Spleen (tissue), 11 donors: Measurements from ENCODE around the gene RAD51D. TPM values are rescaled to one million over a fixed set of nuclear protein-coding genes. Genes with fewer than 3 reads are reported as not detected.
A peak's percentile ranks its signal among the peaks of the same experiment; 100 is the strongest.
"Not testable (repeated sequence)": the region's sequence is repeated elsewhere in the genome, so short reads cannot be mapped to it uniquely, and the experiment has no call there.

ENCODE experiments used
- DNase-seq: peaks from one replicate; pipeline ENCODE4 v3.0.0-alpha.2; 2020
- H3K27ac ChIP-seq, 8 donors: fragments of 200-600 bp; sonication (generic) in 7 of 8; 1 replicate in 4 of 8; 2 replicates in 4 of 8; pipeline versions ENCODE4 v1.5.0 to v1.8.0; 2016 to 2021; ENCODE audit warnings: inconsistent platforms in 4 of 8, mild to moderate bottlenecking in 4 of 8, moderate library complexity in 1 of 8
- H3K27me3 ChIP-seq, 7 donors: fragments of 200-600 bp; sonication (generic) in 6 of 7; replicated peaks in 1 of 7; 1 replicate in 4 of 7; 2 replicates in 3 of 7; pipeline versions ENCODE4 v1.5.0 to v1.8.0; 2016 to 2021; ENCODE audit warnings: inconsistent platforms in 3 of 7, mild to moderate bottlenecking in 1 of 7
- H3K36me3 ChIP-seq, 6 donors: fragments of 200-600 bp; sonication (generic) in 5 of 6; 1 replicate in 4 of 6; 2 replicates in 2 of 6; pipeline versions ENCODE4 v1.5.0 to v1.8.0; 2016 to 2021; ENCODE audit warnings: inconsistent platforms in 2 of 6
- H3K4me1 ChIP-seq, 6 donors: fragments of 200-600 bp; sonication (generic) in 5 of 6; 1 replicate in 3 of 6; 2 replicates in 3 of 6; pipeline versions ENCODE4 v1.5.0 to v1.8.0; 2016 to 2021; ENCODE audit warnings: inconsistent platforms in 3 of 6
- H3K4me3 ChIP-seq, 8 donors: fragments of 200-600 bp; sonication (generic) in 7 of 8; 1 replicate in 4 of 8; 2 replicates in 4 of 8; pipeline versions ENCODE4 v1.5.0 to v1.8.0; 2016 to 2021; ENCODE audit warnings: inconsistent platforms in 4 of 8, mild to moderate bottlenecking in 4 of 8, moderate library complexity in 2 of 8
- H3K9me3 ChIP-seq, 8 donors: fragments of 200-600 bp; sonication (generic) in 7 of 8; 1 replicate in 4 of 8; 2 replicates in 4 of 8; pipeline versions ENCODE4 v1.5.0 to v1.8.0; 2016 to 2021; ENCODE audit warnings: inconsistent platforms in 4 of 8
- CTCF ChIP-seq, 11 experiments: fragments of 200-600 bp in 7 of 11; fragments of 450-650 bp in 4 of 11; sonication (generic) in 4 of 11; IDR thresholded peaks in 8 of 11; conservative IDR thresholded peaks in 3 of 11; 1 replicate in 7 of 11; 2 replicates in 4 of 11; pipeline versions ENCODE4 v1.4.0 to v1.8.0; 2016 to 2021; ENCODE audit warnings: antibody characterized with exemption in 11 of 11, inconsistent platforms in 4 of 11, mild to moderate bottlenecking in 1 of 11
- POLR2A ChIP-seq, 3 donors: fragments of 450-650 bp; IDR thresholded peaks; one replicate each; pipeline ENCODE4 v1.5.1; 2017; ENCODE audit warnings: antibody characterized with exemption in 3 of 3, mild to moderate bottlenecking in 1 of 3
- POLR2AphosphoS5 ChIP-seq, 3 donors: sonication (generic); formaldehyde crosslinking; IDR thresholded peaks; one replicate each; pipeline ENCODE4 v1.5.1; 2017; ENCODE audit warnings: antibody characterized with exemption in 3 of 3
- WGBS, 5 donors: extraction: QIAGEN DNeasy Blood & Tissue Kit in 3 of 5; methylation state at CpG; one replicate each; pipeline versions ENCODE4 v1.1.5 to v1.1.7; 2013 to 2018; 5-methylcytosine and 5-hydroxymethylcytosine counted together
- intact Hi-C: fragments of 100-400 bp; cut with DNase I; formaldehyde crosslinking; loops from one replicate; pipeline ENCODE4 v1.15.0; 2023; ENCODE audit warnings: low total_unique reads
- polyA plus RNA-seq, 3 donors: library from polyadenylated mRNA; stranded (reverse); fragments of 200-250 nt; gene quantifications; one replicate each; pipeline ENCODE4 v1.2.1, GENCODE V29; 2013
- total RNA-seq, 7 donors: library from RNA; depleted of rRNA in 3 of 7; stranded (reverse); fragments of >200 nt in 3 of 7; fragmentation: NEBNext Ultra II Directional in 4 of 7; extraction: Animal tissue kit (Norgen Biotek cat#: 25700) in 4 of 7; gene quantifications; one replicate each; pipeline versions ENCODE4 v1.1.0 to v1.2.1, GENCODE V29; 2016 to 2021
- donor health status: healthy with polysubstance abuse.
- donor health status: DM: no; HTN: no; CAD: no; lungs with moderate emphysema.
- donor health status: DM: no; HTN: no; CAD: no.
- donor health status: Bipolar disorder and iron deficiency.
- donor health status: healthy.
- donor health status: DM: no; HTN: no; CAD: no.
- donor health status: DM: yes; HTN: yes; CAD: no.

RAD51D gene
- total and polyA plus RNA-seq, 10 donors: 4.0 to 24.1 (median 14.4) TPM

- 92 to 96% (median 94%) methylated on average over 13 of the region's 13 CpGs for WGBS, 5 donors
- no peak overlapping the region for H3K4me3 ChIP-seq
- DNase-seq: peak; percentile 68
- no peaks in the 10 kb centered on the region for H3K27me3 ChIP-seq
- no peak overlapping the region for H3K27ac ChIP-seq
- TF ChIP-seq POLR2AphosphoS5 (IDR thresholded peaks at IDR 0.05) (no peak), POLR2A (IDR thresholded peaks at IDR 0.05) (no peak), CTCF (IDR thresholded peaks at IDR 0.05 in 8 of 11, conservative IDR thresholded peaks at IDR 0.05 in 3 of 11) (no peak)
- H3K9me3 ChIP-seq: no peaks in the 10 kb centered on the region
- no peaks in the 10 kb centered on the region for H3K36me3 ChIP-seq
- peaks cover 0 to 6% (median 1%) of the 10 kb centered on the region in 6 donors for H3K4me1 ChIP-seq
- intact Hi-C loops: no loop called here
Measured at GRCh38 chr17:35154196-35155165, 34.8 kb upstream of the RAD51D start.

GRCh38 chr17:35152421-35153140 lies 32.9 kb upstream of the RAD51D start:
- peak; percentile 43 for DNase-seq
- intact Hi-C loops: no loop called here
- Histone ChIP-seq H3K4me1 (peaks cover 0 to 10% (median 2%) of the 10 kb centered on the region in 6 donors), H3K36me3 (no peaks in the 10 kb centered on the region), H3K27me3 (no peaks in the 10 kb centered on the region), H3K27ac (no peak overlapping the region), H3K9me3 (no peaks in the 10 kb centered on the region), H3K4me3 (no peak overlapping the region)
- WGBS, 5 donors: 76 to 89% (median 82%) methylated on average over 13 of the region's 13 CpGs
- TF ChIP-seq POLR2A (IDR thresholded peaks at IDR 0.05) (no peak), POLR2AphosphoS5 (IDR thresholded peaks at IDR 0.05) (no peak), CTCF (IDR thresholded peaks at IDR 0.05 in 8 of 11, conservative IDR thresholded peaks at IDR 0.05 in 3 of 11) (no peak)

GRCh38 chr17:35151080-35151479 lies 31.4 kb upstream of the RAD51D start:
- H3K9me3 ChIP-seq, H3K4me3 ChIP-seq, H3K36me3 ChIP-seq, H3K27me3 ChIP-seq, intact Hi-C loops, H3K27ac ChIP-seq: not testable (repeated sequence)
- H3K4me1 ChIP-seq: peaks cover 0 to 23% (median 11%) of the 10 kb centered on the region in 6 donors
- 91 to 94% (median 93%) methylated on average over 29 of the region's 29 CpGs for WGBS, 5 donors
- peak; percentile 45 for DNase-seq

- Histone ChIP-seq H3K36me3 (no peaks in the 10 kb centered on the region), H3K27ac (peak overlapping the region in 2 of 8 donors; percentile 77 to 78), H3K4me1 (peaks cover 0 to 26% (median 11%) of the 10 kb centered on the region in 6 donors), H3K4me3 (no peak overlapping the region), H3K27me3 (no peaks in the 10 kb centered on the region), H3K9me3 (no peaks in the 10 kb centered on the region)
- TF ChIP-seq POLR2A (IDR thresholded peaks at IDR 0.05) (no peak), CTCF (IDR thresholded peaks at IDR 0.05 in 8 of 11, conservative IDR thresholded peaks at IDR 0.05 in 3 of 11) (no peak), POLR2AphosphoS5 (IDR thresholded peaks at IDR 0.05) (no peak)
- 87 to 98% (median 91%) methylated on average over 11 of the region's 11 CpGs for WGBS, 5 donors
- intact Hi-C loops: no loop called here
- DNase-seq: peak; percentile 59
Measured at GRCh38 chr17:35149941-35150340, 30.3 kb upstream of the RAD51D start.
